Thymus (tissue), 11 donors: ENCODE measurements around the gene KRTAP12-4. TPM values are rescaled to one million over a fixed set of nuclear protein-coding genes. Genes with fewer than 3 reads are reported as not detected.
A peak's percentile ranks its signal among the peaks of the same experiment; 100 is the strongest.
"Not testable (repeated sequence)": the region's sequence is repeated elsewhere in the genome, so short reads cannot be mapped to it uniquely, and the experiment has no call there.

ENCODE experiments used
- DNase-seq, 9 donors: peaks; one replicate each; pipeline ENCODE4 v3.0.0-alpha.2; 2013; ENCODE audit warnings: low spot score in 9 of 9, low read depth in 6 of 9, missing footprints in 1 of 9
- H3K27ac ChIP-seq, 2 donors: one replicate each; pipeline ENCODE4 v1.5.1; 2013; ENCODE audit warnings: control low read depth in 1 of 2, low read depth in 1 of 2, low read length in 1 of 2, mild to moderate bottlenecking in 1 of 2, moderate library complexity in 1 of 2
- H3K27me3 ChIP-seq, 2 donors: one replicate each; pipeline ENCODE4 v1.5.1; 2013; ENCODE audit warnings: low read length in 1 of 2; ENCODE audit not compliant: control insufficient read depth in 2 of 2, insufficient read depth in 1 of 2
- H3K36me3 ChIP-seq, 2 donors: one replicate each; pipeline ENCODE4 v1.5.1; 2013; ENCODE audit warnings: low read length in 1 of 2, mild to moderate bottlenecking in 1 of 2, moderate library complexity in 1 of 2; ENCODE audit not compliant: control insufficient read depth in 2 of 2, insufficient read depth in 2 of 2
- H3K4me1 ChIP-seq, 2 donors: one replicate each; pipeline ENCODE4 v1.5.1; 2013; ENCODE audit warnings: low read length in 2 of 2; ENCODE audit not compliant: control insufficient read depth in 2 of 2, insufficient read depth in 2 of 2
- H3K4me3 ChIP-seq, 2 donors: one replicate each; pipeline ENCODE4 v1.5.1; 2013; ENCODE audit warnings: low read length in 2 of 2, control low read depth in 1 of 2, mild to moderate bottlenecking in 1 of 2
- H3K9me3 ChIP-seq, 2 donors: one replicate each; pipeline ENCODE4 v1.5.1; 2013; ENCODE audit warnings: low read length in 1 of 2, mild to moderate bottlenecking in 1 of 2; ENCODE audit not compliant: control insufficient read depth in 2 of 2, insufficient read depth in 1 of 2
- WGBS: extraction: QIAGEN DNeasy Blood & Tissue Kit; methylation state at CpG from one replicate; pipeline ENCODE4 v1.1.7; 2013; 5-methylcytosine and 5-hydroxymethylcytosine counted together
- polyA plus RNA-seq: library from polyadenylated mRNA; stranded (reverse); fragments of 200-250 nt; gene quantifications from one replicate; pipeline ENCODE4 v1.2.3, GENCODE V29; 2013
- total RNA-seq: library from RNA; stranded (reverse); fragments of 120-200 nt; gene quantifications from one replicate; pipeline ENCODE4 v1.2.4, GENCODE V29; 2013
- donor health status: healthy.

Gene KRTAP12-4
- total and polyA plus RNA-seq, 2 donors: not detected

DNA sequence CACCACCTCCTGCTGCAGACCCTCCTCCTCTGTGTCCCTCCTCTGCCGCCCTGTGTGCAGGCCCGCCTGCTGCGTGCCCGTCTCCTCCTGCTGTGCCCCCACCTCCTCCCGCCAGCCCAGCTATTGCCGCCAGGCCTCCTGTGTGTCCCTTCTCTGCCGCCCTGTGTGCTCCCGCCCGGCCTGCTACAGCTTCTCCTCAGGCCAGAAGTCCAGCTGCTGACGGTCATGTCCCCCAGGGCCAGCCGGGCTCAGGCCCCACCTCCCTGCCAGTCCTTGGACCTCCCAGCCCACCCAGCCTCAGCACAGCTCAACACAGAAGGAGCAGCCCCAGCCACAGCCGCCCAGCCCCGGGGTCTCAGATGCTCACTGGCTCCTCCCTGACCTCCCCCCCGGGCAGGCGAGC lies 26.6 kb downstream of the KRTAP12-4 start:
- not testable (repeated sequence) for H3K36me3 ChIP-seq, H3K4me3 ChIP-seq, H3K27ac ChIP-seq, H3K27me3 ChIP-seq, DNase-seq, H3K4me1 ChIP-seq
- H3K9me3 ChIP-seq: peaks cover under 1 to 34% of the 10 kb centered on the region in 2 donors
- 60% methylated on average over 15 of the region's 15 CpGs for WGBS

GRCh38 chr21:44627181-44627822 lies 27.2 kb downstream of the KRTAP12-4 start:
- DNase-seq: not testable (repeated sequence)
- H3K9me3 ChIP-seq: peaks cover 2 to 36% of the 10 kb centered on the region in 2 donors

GRCh38 chr21:44626673-44627143 lies 27.8 kb downstream of the KRTAP12-4 start, which contains the start of gene KRTAP10-9:
Gene KRTAP10-9 (plus strand): TSS chr21:44627093. CDS start chr21:44627172, 79 bp downstream.
- H3K4me1 ChIP-seq: no peaks in the 10 kb centered on the region
- no peak for DNase-seq
- no peak within 1 kb of the TSS for H3K27ac ChIP-seq
- WGBS: 49% methylated on average over 7 of the region's 7 CpGs
- H3K4me3 ChIP-seq: no peak within 1 kb of the TSS
- no peaks in the 10 kb centered on the region for H3K27me3 ChIP-seq
- H3K36me3 ChIP-seq: no peaks in the 10 kb centered on the region
- H3K9me3 ChIP-seq: peaks cover 2 to 36% of the 10 kb centered on the region in 2 donors

More at GRCh38 chr21:44627181-44627822, 27.2 kb downstream of the KRTAP12-4 start:
- not testable (repeated sequence) for H3K36me3 ChIP-seq, H3K27me3 ChIP-seq, H3K4me1 ChIP-seq, H3K4me3 ChIP-seq, H3K27ac ChIP-seq
- WGBS: 86% methylated on average over 18 of the region's 20 CpGs

DNA sequence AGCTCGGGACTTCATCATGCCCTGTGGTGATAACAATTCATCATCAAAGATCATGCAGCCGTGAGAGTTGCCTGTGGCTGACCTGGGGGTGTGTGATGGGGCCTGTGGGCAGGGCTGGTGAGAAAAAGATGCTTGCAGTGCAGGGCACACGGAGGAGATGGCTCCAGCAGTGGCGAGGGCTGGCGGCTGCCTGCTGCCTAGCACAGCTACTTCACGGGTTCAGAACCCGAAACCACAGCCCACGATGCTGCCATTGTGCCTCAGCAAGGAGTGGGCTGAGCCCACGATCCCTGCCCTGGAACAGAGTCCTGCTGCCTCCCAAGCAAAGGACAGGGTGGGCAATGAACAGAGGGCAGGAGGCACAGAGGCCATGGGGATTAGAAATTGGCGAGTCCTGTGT lies 28.2 kb downstream of the KRTAP12-4 start:
- no peak for DNase-seq
- Histone ChIP-seq H3K27me3 (no peaks in the 10 kb centered on the region), H3K27ac (no peak overlapping the region), H3K36me3 (no peaks in the 10 kb centered on the region), H3K4me3 (no peak overlapping the region), H3K4me1 (no peaks in the 10 kb centered on the region), H3K9me3 (peaks cover 2 to 36% of the 10 kb centered on the region in 2 donors)
- whole genome bisulfite sequencing: 80% methylated on average over 10 of the region's 10 CpGs

GRCh38 chr21:44625756-44626155 lies 28.7 kb downstream of the KRTAP12-4 start:
- no peak for DNase-seq
- Histone ChIP-seq H3K9me3 (peaks cover 2 to 36% of the 10 kb centered on the region in 2 donors), H3K27ac (no peak overlapping the region), H3K4me1 (no peaks in the 10 kb centered on the region), H3K36me3 (no peaks in the 10 kb centered on the region), H3K27me3 (no peaks in the 10 kb centered on the region), H3K4me3 (no peak overlapping the region)
- WGBS: 95% methylated on average over 7 of the region's 7 CpGs

GRCh38 chr21:44623575-44623974 lies 30.9 kb downstream of the KRTAP12-4 start:
- no peak overlapping the region for H3K4me3 ChIP-seq
- H3K9me3 ChIP-seq: peaks cover 2 to 18% of the 10 kb centered on the region in 2 donors
- no peaks in the 10 kb centered on the region for H3K4me1 ChIP-seq
- no peaks in the 10 kb centered on the region for H3K27me3 ChIP-seq
- no peaks in the 10 kb centered on the region for H3K36me3 ChIP-seq
- H3K27ac ChIP-seq: no peak overlapping the region
- DNase-seq: no peak

- Histone ChIP-seq H3K9me3 (peaks cover 2 to 16% of the 10 kb centered on the region in 2 donors), H3K4me3 (no peak overlapping the region), H3K4me1 (peaks cover 0 to 3% of the 10 kb centered on the region in 2 donors), H3K27me3 (peaks cover 0 to 2% of the 10 kb centered on the region in 2 donors), H3K36me3 (no peaks in the 10 kb centered on the region), H3K27ac (no peak overlapping the region)
- 96% methylated on average over 6 of the region's 6 CpGs for WGBS
- no peak for DNase-seq
These were observed 34.6 kb downstream of the KRTAP12-4 start for GRCh38 chr21:44619886-44620285.

GRCh38 chr21:44618909-44619308 lies 35.5 kb downstream of the KRTAP12-4 start:
- H3K4me3 ChIP-seq: no peak overlapping the region
- H3K9me3 ChIP-seq: peaks cover 2 to 16% of the 10 kb centered on the region in 2 donors
- H3K27me3 ChIP-seq: peaks cover 0 to 2% of the 10 kb centered on the region in 2 donors
- H3K4me1 ChIP-seq: peaks cover 0 to 3% of the 10 kb centered on the region in 2 donors
- WGBS: 62% methylated on average over 3 of the region's 3 CpGs
- no peak overlapping the region for H3K27ac ChIP-seq
- DNase-seq: peak in 3 of 9 donors; percentile 4 to 29 (median 7)
- H3K36me3 ChIP-seq: no peaks in the 10 kb centered on the region

- Histone ChIP-seq H3K36me3 (no peaks in the 10 kb centered on the region), H3K27me3 (peaks cover 0 to 2% of the 10 kb centered on the region in 2 donors), H3K9me3 (peaks cover 2 to 16% of the 10 kb centered on the region in 2 donors), H3K4me3 (no peak overlapping the region), H3K4me1 (peaks cover 0 to 3% of the 10 kb centered on the region in 2 donors), H3K27ac (no peak overlapping the region)
- 39% methylated on average over 4 of the region's 4 CpGs for WGBS
- DNase-seq: no peak
These were observed 36.0 kb downstream of the KRTAP12-4 start for GRCh38 chr21:44618504-44618903.
